Chondrocyte (in vitro differentiated cells): ENCODE results near the gene CREB3L2. TPM values are rescaled to one million over a fixed set of nuclear protein-coding genes. Genes with fewer than 3 reads are reported as not detected.

Experiments used
- DNase-seq: peaks from one replicate; pipeline ENCODE4 v3.0.0; 2021; ENCODE audit warnings: mixed read lengths, low spot score
- H3K27ac Mint-ChIP-seq: one replicate; pipeline ENCODE4 v1.8.0; 2021; ENCODE audit warnings: mild to moderate bottlenecking, moderate library complexity, mixed read lengths; ENCODE audit not compliant: unreplicated experiment
- H3K27me3 Mint-ChIP-seq: 2 replicates; pipeline ENCODE4 v1.8.0; 2021; ENCODE audit warnings: low read depth, mixed read lengths
- H3K36me3 Mint-ChIP-seq: 2 replicates; pipeline ENCODE4 v1.8.0; 2021; ENCODE audit warnings: low read depth, mixed read lengths
- H3K4me1 Mint-ChIP-seq: 2 replicates; pipeline ENCODE4 v1.8.0; 2021; ENCODE audit warnings: low read depth, mild to moderate bottlenecking, mixed read lengths
- H3K4me3 Mint-ChIP-seq: one replicate; pipeline ENCODE4 v1.8.0; 2021; ENCODE audit warnings: mild to moderate bottlenecking, moderate library complexity, mixed read lengths; ENCODE audit not compliant: unreplicated experiment
- H3K9me3 Mint-ChIP-seq: 2 replicates; pipeline ENCODE4 v1.8.0; 2021; ENCODE audit warnings: low read depth, mixed read lengths
- CTCF ChIP-seq: fragments of 200-600 bp; sonication (generic); IDR thresholded peaks from 2 replicates; pipeline ENCODE4 v1.5.0; 2021; ENCODE audit warnings: antibody characterized with exemption, mild to moderate bottlenecking, moderate library complexity
- total RNA-seq: library from RNA; stranded (reverse); gene quantifications from 3 replicates; pipeline ENCODE4 v1.2.1, GENCODE V29; 2021

Gene CREB3L2
- total RNA-seq, 1 donor from 2014 or later = 217 TPM

GRCh38 chr7:137923380-137923779 is 78.5 kb downstream of the CREB3L2 start:
- H3K9me3 Mint-ChIP-seq = no peaks in the 10 kb centered on the region
- H3K4me1 Mint-ChIP-seq = peaks cover 67% of the 10 kb centered on the region
- H3K27me3 Mint-ChIP-seq = no peaks in the 10 kb centered on the region
- no peak for DNase-seq
- H3K27ac Mint-ChIP-seq = peak overlapping the region; percentile 76
- H3K4me3 Mint-ChIP-seq = no peak overlapping the region
- no peak for TF ChIP-seq CTCF
- peaks cover 46% of the 10 kb centered on the region for H3K36me3 Mint-ChIP-seq

DNA sequence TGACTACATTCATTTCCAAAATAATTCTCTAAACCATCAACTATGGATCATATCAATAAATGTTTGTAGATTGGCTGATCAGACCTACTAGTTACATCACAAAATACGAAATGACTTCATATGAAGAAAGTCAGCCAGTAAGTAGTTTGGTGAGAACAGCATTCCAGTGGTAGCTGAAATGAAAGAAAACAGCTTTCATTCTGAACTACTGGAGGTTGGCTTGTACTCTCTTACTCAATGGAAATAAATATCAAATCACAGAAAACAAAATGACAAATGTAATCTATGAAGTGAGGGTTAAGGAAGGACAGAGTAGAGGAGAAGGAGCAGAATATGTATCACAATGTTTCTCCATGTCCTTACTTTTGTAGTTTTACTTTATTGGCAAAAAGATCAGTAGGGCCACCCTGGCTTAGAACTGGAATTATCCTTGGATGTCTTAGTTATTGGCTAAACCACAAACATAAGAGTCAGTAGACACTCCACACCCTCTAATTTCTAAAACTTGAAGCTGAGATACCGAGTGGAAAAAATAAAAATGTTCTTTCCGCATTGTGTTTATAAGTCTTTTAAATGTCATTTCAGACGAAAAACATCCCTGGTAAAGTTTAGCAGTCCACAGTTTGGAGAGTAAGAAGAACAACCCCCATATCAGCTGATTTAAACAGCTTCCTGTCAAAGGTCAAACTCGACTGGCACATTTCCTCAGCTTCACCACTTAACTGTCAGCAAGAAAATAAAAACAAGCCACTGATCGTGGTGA is 81.1 kb downstream of the CREB3L2 start:
- Mint-ChIP-seq H3K27ac (peak overlapping the region; percentile 72), H3K4me3 (no peak overlapping the region), H3K36me3 (peaks cover 45% of the 10 kb centered on the region), H3K27me3 (no peaks in the 10 kb centered on the region), H3K4me1 (peaks cover 90% of the 10 kb centered on the region), H3K9me3 (no peaks in the 10 kb centered on the region)
- no peak for TF ChIP-seq CTCF
- DNase-seq = no peak

DNA sequence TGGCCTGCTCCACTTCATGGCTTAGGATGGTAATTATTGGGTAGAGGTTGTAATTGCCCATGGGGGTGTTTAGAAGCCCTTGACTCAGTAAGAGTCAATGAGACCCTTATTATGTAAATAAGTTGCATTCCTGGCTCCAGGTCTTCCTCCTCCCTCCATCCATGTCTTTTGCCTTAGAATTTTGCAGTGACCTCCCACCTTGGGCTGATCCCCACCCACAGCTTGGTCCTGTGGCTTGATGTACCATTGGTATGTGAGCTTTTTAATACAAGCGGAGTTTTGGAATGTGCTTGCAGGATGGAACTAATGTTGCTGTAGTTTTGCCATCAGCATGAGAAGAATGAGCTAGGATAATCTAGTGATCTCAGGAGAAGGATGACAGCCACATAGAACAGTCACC is 81.9 kb downstream of the CREB3L2 start:
- peaks cover 42% of the 10 kb centered on the region for H3K36me3 Mint-ChIP-seq
- H3K9me3 Mint-ChIP-seq = no peaks in the 10 kb centered on the region
- DNase-seq = no peak
- H3K27me3 Mint-ChIP-seq = no peaks in the 10 kb centered on the region
- H3K27ac Mint-ChIP-seq = peak overlapping the region; percentile 60
- H3K4me3 Mint-ChIP-seq = no peak overlapping the region
- H3K4me1 Mint-ChIP-seq = peaks cover 84% of the 10 kb centered on the region
- TF ChIP-seq CTCF = no peak

DNA sequence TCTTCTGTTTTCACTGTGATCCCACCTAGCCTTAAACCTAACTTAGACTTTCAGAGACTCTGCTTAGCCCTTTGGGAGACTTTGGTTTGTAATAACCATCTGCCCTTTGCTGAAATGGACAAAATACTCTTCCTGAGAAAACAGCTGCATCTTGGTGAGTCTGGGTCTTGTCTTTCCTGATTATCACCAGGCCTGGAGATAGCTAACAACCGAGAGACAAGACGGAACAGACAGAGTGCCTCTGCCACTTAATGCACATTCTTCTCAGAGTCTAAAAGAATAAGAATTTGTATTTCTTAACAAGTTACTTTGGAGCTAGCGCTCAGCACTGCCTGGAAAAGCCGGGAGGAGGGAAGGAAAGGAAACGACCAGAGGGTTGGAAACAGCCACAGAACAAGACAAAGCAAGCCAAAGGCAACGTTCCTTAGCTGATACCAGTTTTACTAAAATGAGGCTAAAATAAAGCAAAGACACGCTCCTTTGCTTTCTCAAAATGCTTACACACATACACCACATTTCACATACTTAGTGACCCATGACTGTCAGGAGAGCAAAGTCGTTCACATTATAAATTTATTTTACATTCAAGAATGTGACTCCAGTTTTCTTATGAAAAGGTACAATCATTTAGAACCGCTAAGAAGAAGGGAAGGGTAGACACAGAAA is 84.8 kb downstream of the CREB3L2 start:
- no peak for DNase-seq

More for the DNA sequence above, 84.8 kb downstream of the CREB3L2 start:
- no peak overlapping the region for H3K4me3 Mint-ChIP-seq
- peaks cover 59% of the 10 kb centered on the region for H3K4me1 Mint-ChIP-seq
- no peaks in the 10 kb centered on the region for H3K9me3 Mint-ChIP-seq
- H3K36me3 Mint-ChIP-seq = peaks cover 42% of the 10 kb centered on the region
- peak overlapping the region; percentile 83 for H3K27ac Mint-ChIP-seq
- TF ChIP-seq CTCF = no peak
- H3K27me3 Mint-ChIP-seq = no peaks in the 10 kb centered on the region
